Loucy (cell line): ENCODE data around the gene PNMA6A.
"Not testable (repeated sequence)": the region's sequence is repeated elsewhere in the genome, so short reads cannot be mapped to it uniquely, and the experiment has no call there.

ENCODE experiments used
- H2AFZ ChIP-seq: fragments of 200-600 bp; sonication (generic); 2 replicates; pipeline ENCODE4 v1.6.0; 2016; ENCODE audit warnings: antibody characterized with exemption, mild to moderate bottlenecking, low read length, moderate library complexity
- H3F3A ChIP-seq: fragments of 200-600 bp; 2 replicates; pipeline ENCODE4 v1.6.0; 2016; ENCODE audit warnings: antibody characterized with exemption, low read depth, mild to moderate bottlenecking
- H3K27me3 ChIP-seq: fragments of 200-600 bp; sonication (generic); 2 replicates; pipeline ENCODE4 v1.6.1; 2014; ENCODE audit warnings: low read length, mild to moderate bottlenecking; ENCODE audit not compliant: insufficient read depth, poor library complexity, severe bottlenecking
- H3K36me3 ChIP-seq: fragments of 200-600 bp; sonication (generic); 2 replicates; pipeline ENCODE4 v1.6.1; 2016; ENCODE audit warnings: low read length; ENCODE audit not compliant: insufficient read depth
- H3K4me1 ChIP-seq: fragments of 200-600 bp; sonication (generic); 2 replicates; pipeline ENCODE4 v1.5.1; 2014; ENCODE audit warnings: low read length, mild to moderate bottlenecking; ENCODE audit not compliant: insufficient read depth, poor library complexity, severe bottlenecking
- H3K4me2 ChIP-seq: fragments of 200-600 bp; sonication (generic); 2 replicates; pipeline ENCODE4 v1.6.0; 2014; ENCODE audit warnings: antibody characterized with exemption, low read length, low read depth, mild to moderate bottlenecking; ENCODE audit not compliant: poor library complexity, severe bottlenecking
- H3K4me3 ChIP-seq: fragments of 200-600 bp; sonication (generic); 2 replicates; pipeline ENCODE4 v1.5.1; 2014; ENCODE audit warnings: low read length, mild to moderate bottlenecking, mixed read lengths; ENCODE audit not compliant: poor library complexity, severe bottlenecking
- H3K79me2 ChIP-seq: fragments of 200-600 bp; sonication (generic); 2 replicates; pipeline ENCODE4 v1.6.1; 2014; ENCODE audit warnings: low read length; ENCODE audit not compliant: insufficient read depth
- H3K9ac ChIP-seq: fragments of 200-600 bp; sonication (generic); 2 replicates; pipeline ENCODE4 v1.6.0; 2014; ENCODE audit warnings: mild to moderate bottlenecking, low read depth, low read length, moderate library complexity; ENCODE audit not compliant: poor library complexity, severe bottlenecking
- H3K9me2 ChIP-seq: fragments of 200-600 bp; sonication (generic); replicated peaks from 2 replicates; pipeline ENCODE4 v1.6.1; 2016; ENCODE audit warnings: low read depth, low read length, mixed read lengths
- H3K9me3 ChIP-seq: fragments of 200-600 bp; sonication (generic); 2 replicates; pipeline ENCODE4 v1.6.1; 2014; ENCODE audit warnings: mild to moderate bottlenecking, antibody characterized with exemption, low read length, low read depth; ENCODE audit not compliant: insufficient read depth
- H4K20me1 ChIP-seq: fragments of 200-600 bp; sonication (generic); 2 replicates; pipeline ENCODE4 v1.6.0; 2014; ENCODE audit warnings: antibody characterized with exemption, low read length, mild to moderate bottlenecking; ENCODE audit not compliant: insufficient read depth, poor library complexity, severe bottlenecking

PNMA6A gene

DNA sequence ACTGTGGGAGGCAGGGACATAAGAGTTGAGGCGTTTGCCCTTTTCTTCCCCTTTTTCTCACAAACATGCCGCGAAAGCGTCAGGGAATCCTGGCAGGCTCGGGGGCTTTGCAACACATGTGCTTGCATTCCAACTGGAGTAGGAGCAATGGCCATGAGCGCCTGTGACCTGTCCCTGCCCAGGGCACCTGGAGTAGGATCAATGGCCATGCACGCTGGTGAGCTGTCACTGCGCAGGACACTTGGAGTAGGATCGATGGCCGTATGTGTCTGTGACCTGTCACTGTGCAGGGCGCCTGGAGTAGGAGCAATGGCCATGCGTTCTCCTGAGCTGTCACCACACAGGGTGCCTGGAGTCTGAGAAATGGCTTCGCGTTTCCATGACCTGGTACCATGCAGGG, 51.2 kb downstream of the PNMA6A start:
- H3K27me3 ChIP-seq, H3K9ac ChIP-seq, H2AFZ ChIP-seq, H3K9me2 ChIP-seq, H4K20me1 ChIP-seq, H3K4me3 ChIP-seq, H3K79me2 ChIP-seq, H3K9me3 ChIP-seq, H3K36me3 ChIP-seq, H3K4me2 ChIP-seq, H3F3A ChIP-seq, H3K4me1 ChIP-seq: not testable (repeated sequence)
